HEK293 (cell line): Measurements from ENCODE around the gene ZNF316.

Source experiments
- CTCF ChIA-PET: fragments of 350-600 bp; formaldehyde crosslinking; extraction: SDS; loops from one replicate; lab custom pipeline; 2021; ENCODE audit warnings: antibody characterized with exemption; lab: Yijun Ruan, JAX
- POLR2A ChIA-PET: fragments of 300-600 bp; formaldehyde crosslinking; extraction: SDS; loops from one replicate; lab custom pipeline; 2020; ENCODE audit warnings: antibody characterized with exemption, inconsistent platforms; lab: Yijun Ruan, JAX
- H3K27ac ChIP-seq: fragments of 200-500 bp; sonication (Bioruptor generic); 2 replicates; pipeline ENCODE4 v1.5.1; 2014; ENCODE audit warnings: low read depth, low read length, control low read depth, inconsistent platforms; ENCODE audit errors: extremely low read depth
- H3K36me3 ChIP-seq, 2 experiments: fragments of 200-500 bp in 1 of 2; sonication (Bioruptor generic) in 1 of 2; 1 replicate in 1 of 2; 2 replicates in 1 of 2; pipeline ENCODE4 v1.5.1; 2014 to 2017; ENCODE audit warnings: inconsistent platforms in 2 of 2, low read length in 2 of 2; ENCODE audit not compliant: control insufficient read depth in 2 of 2, insufficient read depth in 1 of 2
- H3K4me1 ChIP-seq: fragments of 200-500 bp; sonication (Bioruptor generic); 2 replicates; pipeline ENCODE4 v1.5.1; 2014; ENCODE audit warnings: mild to moderate bottlenecking, low read length, inconsistent platforms; ENCODE audit not compliant: control insufficient read depth, insufficient read depth
- H3K4me3 ChIP-seq: 2 replicates; pipeline ENCODE4 v1.5.1; 2011; ENCODE audit warnings: low read depth, mild to moderate bottlenecking, control low read depth, low read length, moderate library complexity
- H3K9me3 ChIP-seq: fragments of 200-500 bp; sonication (Bioruptor generic); 2 replicates; pipeline ENCODE4 v1.5.1; 2014; ENCODE audit warnings: low read depth, low read length, inconsistent platforms; ENCODE audit not compliant: control insufficient read depth, insufficient read depth
- GFI1B ChIP-seq: fragments of 450-650 bp; formaldehyde crosslinking; IDR thresholded peaks from 2 replicates; pipeline ENCODE4 v1.5.1; 2016; ENCODE audit warnings: missing biosample characterization, missing genetic modification characterization
- KLF1 ChIP-seq: fragments of 450-650 bp; formaldehyde crosslinking; IDR thresholded peaks from 2 replicates; pipeline ENCODE4 v1.5.1; 2016; ENCODE audit warnings: missing biosample characterization, missing genetic modification characterization
- PATZ1 ChIP-seq: fragments of 450-650 bp; formaldehyde crosslinking; IDR thresholded peaks from 2 replicates; pipeline ENCODE4 v1.5.1; 2016; ENCODE audit warnings: missing biosample characterization, missing genetic modification characterization
- SCRT2 ChIP-seq: fragments of 450-650 bp; formaldehyde crosslinking; IDR thresholded peaks from 2 replicates; pipeline ENCODE4 v1.5.1; 2016; ENCODE audit warnings: missing biosample characterization, missing genetic modification characterization
- SP2 ChIP-seq: fragments of 450-650 bp; formaldehyde crosslinking; IDR thresholded peaks from 2 replicates; pipeline ENCODE4 v1.5.1; 2016; ENCODE audit warnings: missing biosample characterization, missing genetic modification characterization
- SP3 ChIP-seq: fragments of 450-650 bp; formaldehyde crosslinking; IDR thresholded peaks from 2 replicates; pipeline ENCODE4 v1.5.1; 2016; ENCODE audit warnings: missing biosample characterization, missing genetic modification characterization
- ZBTB26 ChIP-seq: fragments of 450-650 bp; formaldehyde crosslinking; optimal IDR thresholded peaks from 2 replicates; pipeline ENCODE3; 2016; ENCODE audit warnings: missing biosample characterization, mild to moderate bottlenecking, missing genetic modification characterization
- ZFHX2 ChIP-seq: fragments of 450-650 bp; formaldehyde crosslinking; conservative IDR thresholded peaks from 2 replicates; pipeline ENCODE4 v1.5.1; 2016; ENCODE audit warnings: missing biosample characterization, missing genetic modification characterization
- ZNF23 ChIP-seq: fragments of 450-650 bp; formaldehyde crosslinking; IDR thresholded peaks from 2 replicates; pipeline ENCODE4 v1.5.1; 2016; ENCODE audit warnings: missing biosample characterization, missing genetic modification characterization, borderline replicate concordance
- ZNF335 ChIP-seq: fragments of 450-650 bp; formaldehyde crosslinking; conservative IDR thresholded peaks from 2 replicates; pipeline ENCODE4 v1.5.1; 2016; ENCODE audit warnings: missing biosample characterization, missing genetic modification characterization
- ZNF350 ChIP-seq: fragments of 450-650 bp; formaldehyde crosslinking; IDR thresholded peaks from 2 replicates; pipeline ENCODE4 v1.5.0; 2017; ENCODE audit warnings: missing biosample characterization, mild to moderate bottlenecking, missing genetic modification characterization
- TF ChIP-seq, protein P1 (sequence below): fragments of 450-650 bp; formaldehyde crosslinking; IDR thresholded peaks from 2 replicates; pipeline ENCODE4 v1.5.1; 2016; ENCODE audit warnings: missing biosample characterization, missing genetic modification characterization

ZNF316 gene

GRCh38 chr7:6636741-6637543 lies at the start of gene ZNF316:
Gene ZNF316 (plus strand): TSS chr7:6637318. CDS start chr7:6642410, 5,092 bp downstream.
- ChIA-PET CTCF (interaction anchor here (0.6 kb wide), 1 partner anchor 14 kb away, joined by 3 read pairs; no protein-coding TSS in a partner anchor), POLR2A (interaction anchor here (0.6 to 1.0 kb wide), 2 partner anchors 19 to 47 kb away, joined by 3 read pairs; partner anchors contain the start of gene INTS15)
- Histone ChIP-seq H3K4me1 (no peaks in the 10 kb centered on the region), H3K36me3 (peaks cover 0 to 30% of the 10 kb centered on the region in 2 experiments; a peak in 1 of 3 replicates), H3K9me3 (no peaks in the 10 kb centered on the region), H3K4me3 (peak within 1 kb of the TSS; percentile 78), H3K27ac (peak within 1 kb of the TSS; percentile 74; the same call in 1 of the 2 replicates)
- TF ChIP-seq, protein P1, sequence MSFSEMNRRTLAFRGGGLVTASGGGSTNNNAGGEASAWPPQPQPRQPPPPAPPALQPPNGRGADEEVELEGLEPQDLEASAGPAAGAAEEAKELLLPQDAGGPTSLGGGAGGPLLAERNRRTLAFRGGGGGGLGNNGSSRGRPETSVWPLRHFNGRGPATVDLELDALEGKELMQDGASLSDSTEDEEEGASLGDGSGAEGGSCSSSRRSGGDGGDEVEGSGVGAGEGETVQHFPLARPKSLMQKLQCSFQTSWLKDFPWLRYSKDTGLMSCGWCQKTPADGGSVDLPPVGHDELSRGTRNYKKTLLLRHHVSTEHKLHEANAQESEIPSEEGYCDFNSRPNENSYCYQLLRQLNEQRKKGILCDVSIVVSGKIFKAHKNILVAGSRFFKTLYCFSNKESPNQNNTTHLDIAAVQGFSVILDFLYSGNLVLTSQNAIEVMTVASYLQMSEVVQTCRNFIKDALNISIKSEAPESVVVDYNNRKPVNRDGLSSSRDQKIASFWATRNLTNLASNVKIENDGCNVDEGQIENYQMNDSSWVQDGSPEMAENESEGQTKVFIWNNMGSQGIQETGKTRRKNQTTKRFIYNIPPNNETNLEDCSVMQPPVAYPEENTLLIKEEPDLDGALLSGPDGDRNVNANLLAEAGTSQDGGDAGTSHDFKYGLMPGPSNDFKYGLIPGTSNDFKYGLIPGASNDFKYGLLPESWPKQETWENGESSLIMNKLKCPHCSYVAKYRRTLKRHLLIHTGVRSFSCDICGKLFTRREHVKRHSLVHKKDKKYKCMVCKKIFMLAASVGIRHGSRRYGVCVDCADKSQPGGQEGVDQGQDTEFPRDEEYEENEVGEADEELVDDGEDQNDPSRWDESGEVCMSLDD, result peak; percentile 44; the same call in 1 of the 2 replicates
- TF ChIP-seq SP2 (tag by site-specific recombination), result peak; percentile 10; the same call in 1 of the 2 replicates
- TF ChIP-seq GFI1B, result no peak
- TF ChIP-seq SP3 (tag by site-specific recombination), result 0 out of 2 replicates have a peak, but pooled peaks have one; percentile 19
- TF ChIP-seq PATZ1 (tag by site-specific recombination), result peak; percentile 45; the same call in 1 of the 2 replicates
- no peak for TF ChIP-seq ZNF350 (tag by site-specific recombination)
- TF ChIP-seq ZFHX2 (tag by site-specific recombination), result peak; percentile 22; the same call in 1 of the 2 replicates
- TF ChIP-seq ZBTB26 (tag by site-specific recombination), result peak; percentile 67
- no peak for TF ChIP-seq ZNF23 (tag by site-specific recombination)
- peak; percentile 30; the same call in 1 of the 2 replicates for TF ChIP-seq ZNF335

DNA sequence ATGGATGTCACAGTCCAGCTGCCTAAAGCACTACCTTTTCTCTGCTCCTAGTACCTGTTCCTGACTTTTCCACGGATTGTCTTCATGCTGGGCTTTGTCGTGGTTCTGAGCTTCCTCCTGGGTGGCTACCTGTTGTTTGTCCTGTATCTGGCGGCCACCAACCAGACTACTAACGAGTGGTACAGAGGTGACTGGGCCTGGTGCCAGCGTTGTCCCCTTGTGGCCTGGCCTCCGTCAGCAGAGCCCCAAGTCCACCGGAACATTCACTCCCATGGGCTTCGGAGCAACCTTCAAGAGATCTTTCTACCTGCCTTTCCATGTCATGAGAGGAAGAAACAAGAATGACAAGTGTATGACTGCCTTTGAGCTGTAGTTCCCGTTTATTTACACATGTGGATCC lies 48.6 kb upstream of the ZNF316 start:
- TF ChIP-seq SCRT2 (tag by site-specific recombination), result 0 out of 2 replicates have a peak, but pooled peaks have one; percentile 28
- TF ChIP-seq KLF1 (tag by site-specific recombination), result no peak
- CTCF ChIA-PET, result interaction anchor here (5.5 kb wide), 1 partner anchor 73 kb away, joined by 28 read pairs; no protein-coding TSS in a partner anchor
- H3K36me3 ChIP-seq, result peaks cover 47 to 57% of the 10 kb centered on the region in 2 experiments
- H3K4me1 ChIP-seq, result no peaks in the 10 kb centered on the region
- POLR2A ChIA-PET, result interaction anchor here (0.9 kb wide), 1 partner anchor 11 kb away, joined by 3 read pairs; the partner anchor contains the start of gene ZDHHC4
- no peak overlapping the region for H3K4me3 ChIP-seq
- no peak overlapping the region for H3K27ac ChIP-seq
- H3K9me3 ChIP-seq, result no peaks in the 10 kb centered on the region
